Upper lobe of left lung (tissue), 4 donors: ENCODE measurements around the gene OR8B8.

Source experiments
- CTCF ChIP-seq, 6 experiments: fragments of 450-650 bp in 4 of 6; fragments of 200-600 bp in 2 of 6; sonication (generic) in 2 of 6; IDR thresholded peaks; one replicate each; pipeline ENCODE4 v1.5.1; 2016 to 2019; ENCODE audit warnings: antibody characterized with exemption in 6 of 6
- EP300 ChIP-seq, 4 donors: sonication (generic); formaldehyde crosslinking; IDR thresholded peaks; one replicate each; pipeline ENCODE4 v1.5.1; 2017; ENCODE audit warnings: antibody characterized with exemption in 4 of 4, control low read depth in 2 of 4
- POLR2A ChIP-seq, 4 donors: fragments of 450-650 bp; IDR thresholded peaks; one replicate each; pipeline ENCODE4 v1.5.1; 2016 to 2017; ENCODE audit warnings: antibody characterized with exemption in 4 of 4, mild to moderate bottlenecking in 2 of 4

- no peak for TF ChIP-seq CTCF (IDR thresholded peaks at IDR 0.05)
- TF ChIP-seq EP300 (IDR thresholded peaks at IDR 0.05): no peak
- no peak for TF ChIP-seq POLR2A (IDR thresholded peaks at IDR 0.05)
Observed at GRCh38 chr11:124442847-124443246, 2.6 kb downstream of the OR8B8 start.
